Measurements from ENCODE around the gene GPR89B.
"Not testable (repeated sequence)": the region's sequence is repeated elsewhere in the genome, so short reads cannot be mapped to it uniquely, and the experiment has no call there.

Gene GPR89B

DNA sequence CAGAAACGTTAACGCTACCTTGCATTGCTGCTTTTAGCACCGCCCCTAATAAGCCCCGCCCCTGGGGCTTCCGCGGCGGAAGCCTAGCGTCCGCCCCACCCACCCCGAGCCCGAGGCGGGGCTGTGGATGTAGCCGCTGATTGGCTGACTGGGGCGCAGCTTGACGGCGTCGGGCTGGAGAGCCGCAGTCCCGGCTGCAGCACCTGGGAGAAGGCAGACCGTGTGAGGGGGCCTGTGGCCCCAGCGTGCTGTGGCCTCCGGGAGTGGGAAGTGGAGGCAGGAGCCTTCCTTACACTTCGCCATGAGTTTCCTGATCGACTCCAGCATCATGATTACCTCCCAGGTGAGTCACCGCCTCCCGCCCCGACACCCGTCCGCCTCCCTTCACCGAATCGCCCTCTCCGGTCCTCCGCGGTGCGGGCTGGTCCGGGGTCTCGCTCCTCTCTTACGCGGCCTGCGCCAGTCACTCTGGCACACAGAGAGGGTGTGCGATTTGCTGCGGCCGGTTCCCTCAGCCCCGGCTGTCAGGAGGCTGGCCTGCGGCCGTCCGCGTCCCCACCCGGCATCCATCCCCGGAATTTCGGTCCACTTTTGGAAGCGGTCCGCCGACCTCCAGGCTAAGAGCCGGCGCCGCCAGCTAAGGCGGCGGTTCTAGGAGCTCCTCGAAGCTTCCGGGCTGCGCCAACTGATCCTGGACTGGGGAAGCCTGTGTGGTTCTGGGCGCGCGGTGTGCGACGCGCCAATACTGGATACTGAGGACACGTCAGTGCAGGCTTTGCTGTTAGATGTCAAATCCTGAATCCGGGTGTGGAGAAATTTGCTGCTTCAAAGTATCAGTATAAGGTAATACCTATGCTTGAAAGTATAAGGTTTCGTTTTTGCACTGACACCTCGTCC, at the start of gene GPR89B:
TSS of gene GPR89B (plus strand) at position 185 of the 897 bp plus-strand sequence. CDS start at position 302, 117 bp downstream.
- DNase-seq, result peak; percentile 88

GRCh38 chr1:147879911-147880310, 48.3 kb upstream of the GPR89B start:
- no peak for DNase-seq

DNA sequence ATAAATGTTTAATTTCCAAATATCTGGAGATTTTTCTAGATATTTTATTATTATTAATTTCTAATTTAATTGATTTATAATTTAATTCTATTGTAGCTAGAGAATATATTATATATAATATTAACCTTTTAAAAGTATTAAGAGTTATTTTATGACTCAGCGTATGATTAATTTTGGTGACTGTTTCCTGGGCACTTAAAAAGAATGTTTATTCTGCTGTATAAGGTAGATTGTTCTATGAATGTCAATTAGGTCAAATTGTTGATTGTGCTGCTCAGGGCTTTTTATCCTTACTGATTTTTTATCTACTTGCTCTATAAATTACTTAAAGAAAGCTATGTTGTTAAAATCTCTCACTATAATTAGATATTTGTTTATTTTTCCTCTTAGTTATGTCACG, 45.7 kb upstream of the GPR89B start:
- DNase-seq, result no peak

DNA sequence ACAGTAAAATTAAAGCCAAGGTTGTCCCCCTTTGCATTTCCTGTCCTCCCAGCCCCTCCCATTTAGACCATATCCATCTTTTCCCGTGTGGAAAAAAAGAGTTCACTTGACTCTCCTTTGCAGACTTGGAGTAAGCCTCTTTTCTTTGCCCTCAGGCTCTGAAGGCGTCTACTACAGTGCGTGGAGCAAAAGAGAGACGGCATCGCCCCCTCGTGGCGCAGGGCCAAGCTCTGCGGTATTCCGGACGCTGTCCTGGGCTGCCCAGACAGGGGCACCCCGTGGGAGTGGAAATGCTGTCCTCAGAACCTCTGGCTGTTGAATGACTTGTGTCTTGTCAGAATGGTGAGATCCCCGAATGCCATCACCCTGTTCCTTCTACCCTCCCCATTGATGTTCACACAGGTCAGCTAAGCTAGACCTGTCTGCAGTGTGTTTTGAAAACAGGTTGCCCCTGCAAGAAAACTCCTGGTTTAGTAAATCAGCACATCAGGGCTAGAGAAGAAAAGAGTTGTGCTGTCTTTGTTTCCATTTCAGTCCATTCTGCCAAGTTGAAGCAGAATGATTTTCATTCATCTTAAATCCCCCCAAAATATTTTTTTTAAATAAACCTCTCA, 37.9 kb upstream of the GPR89B start:
- DNase-seq, result peak; percentile 83

DNA sequence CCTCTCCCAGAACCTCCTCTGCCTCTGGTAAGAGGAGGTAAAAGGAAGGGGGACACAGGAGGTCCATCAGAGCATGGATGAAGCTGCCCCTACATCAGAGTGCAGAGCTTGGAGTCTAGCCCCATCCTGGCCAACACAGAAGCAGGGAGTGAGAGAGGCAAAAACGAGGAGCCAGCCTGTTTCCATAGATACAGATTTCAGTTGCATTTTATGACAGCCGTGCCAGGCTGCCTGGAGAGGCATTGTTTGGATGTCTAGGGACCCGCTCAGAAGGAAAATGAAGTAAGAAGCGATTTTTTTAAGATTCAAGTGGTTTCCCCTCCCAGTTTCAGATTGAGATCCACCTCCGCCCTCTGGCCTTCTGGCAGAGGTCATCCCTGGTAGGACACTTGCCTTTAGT, 37.1 kb upstream of the GPR89B start:
- peak; percentile 24 for DNase-seq

GRCh38 chr1:147892216-147892615, 36.0 kb upstream of the GPR89B start:
- DNase-seq, result no peak

DNA sequence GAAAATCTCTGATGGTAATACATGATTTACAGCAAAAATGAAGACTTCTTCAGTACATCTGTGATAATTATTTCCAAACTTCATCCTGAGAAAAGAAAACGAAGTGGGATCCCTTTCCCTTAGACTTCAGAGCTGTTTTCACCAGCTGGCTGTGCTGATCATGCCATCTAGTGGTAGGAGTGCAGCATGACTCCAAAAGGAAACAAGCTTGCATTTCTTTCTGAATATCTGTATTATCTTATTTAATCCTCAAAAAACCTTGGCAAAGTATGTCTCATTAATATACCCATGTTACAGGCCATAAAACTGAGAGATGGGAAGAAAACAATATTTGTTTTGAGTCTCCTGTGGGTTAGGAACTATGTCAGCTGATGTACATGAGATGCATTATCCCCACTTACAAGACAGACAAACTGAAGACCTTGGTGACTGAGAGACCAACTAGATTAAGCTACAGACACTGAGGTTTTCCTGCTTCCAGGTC, 35.4 kb upstream of the GPR89B start:
- DNase-seq, result peak; percentile 63

GRCh38 chr1:147895123-147895522, 33.1 kb upstream of the GPR89B start:
- DNase-seq, result no peak

GRCh38 chr1:147897029-147897752, 31.0 kb upstream of the GPR89B start:
- peak; percentile 79 for DNase-seq

GRCh38 chr1:147897789-147898188, 30.4 kb upstream of the GPR89B start:
- no peak for DNase-seq

- DNase-seq, result peak; percentile 26
Observed at GRCh38 chr1:147902253-147902845, 25.9 kb upstream of the GPR89B start, which contains the start of gene GJA8. TSS of gene GJA8 (plus strand) at chr1:147902795. CDS start at chr1:147907956, 5,161 bp downstream.

- DNase-seq, result no peak
Observed at GRCh38 chr1:147904726-147905125, 23.5 kb upstream of the GPR89B start.

DNA sequence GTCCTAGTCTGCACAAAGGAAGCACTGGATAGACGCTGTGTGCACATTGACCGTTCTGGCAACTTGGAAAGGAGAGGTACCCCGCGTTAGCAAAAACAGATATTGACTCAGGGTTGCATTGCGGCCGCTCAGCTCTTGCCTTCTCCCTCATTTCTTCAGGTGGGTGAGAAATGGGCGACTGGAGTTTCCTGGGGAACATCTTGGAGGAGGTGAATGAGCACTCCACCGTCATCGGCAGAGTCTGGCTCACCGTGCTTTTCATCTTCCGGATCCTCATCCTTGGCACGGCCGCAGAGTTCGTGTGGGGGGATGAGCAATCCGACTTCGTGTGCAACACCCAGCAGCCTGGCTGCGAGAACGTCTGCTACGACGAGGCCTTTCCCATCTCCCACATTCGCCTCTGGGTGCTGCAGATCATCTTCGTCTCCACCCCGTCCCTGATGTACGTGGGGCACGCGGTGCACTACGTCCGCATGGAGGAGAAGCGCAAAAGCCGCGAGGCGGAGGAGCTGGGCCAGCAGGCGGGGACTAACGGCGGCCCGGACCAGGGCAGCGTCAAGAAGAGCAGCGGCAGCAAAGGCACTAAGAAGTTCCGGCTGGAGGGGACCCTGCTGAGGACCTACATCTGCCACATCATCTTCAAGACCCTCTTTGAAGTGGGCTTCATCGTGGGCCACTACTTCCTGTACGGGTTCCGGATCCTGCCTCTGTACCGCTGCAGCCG, 20.3 kb upstream of the GPR89B start:
- no peak for DNase-seq

- DNase-seq, result no peak
Observed at GRCh38 chr1:147912553-147912952, 15.7 kb upstream of the GPR89B start.

- no peak for DNase-seq
Observed at GRCh38 chr1:147913362-147913942, 14.8 kb upstream of the GPR89B start.

DNA sequence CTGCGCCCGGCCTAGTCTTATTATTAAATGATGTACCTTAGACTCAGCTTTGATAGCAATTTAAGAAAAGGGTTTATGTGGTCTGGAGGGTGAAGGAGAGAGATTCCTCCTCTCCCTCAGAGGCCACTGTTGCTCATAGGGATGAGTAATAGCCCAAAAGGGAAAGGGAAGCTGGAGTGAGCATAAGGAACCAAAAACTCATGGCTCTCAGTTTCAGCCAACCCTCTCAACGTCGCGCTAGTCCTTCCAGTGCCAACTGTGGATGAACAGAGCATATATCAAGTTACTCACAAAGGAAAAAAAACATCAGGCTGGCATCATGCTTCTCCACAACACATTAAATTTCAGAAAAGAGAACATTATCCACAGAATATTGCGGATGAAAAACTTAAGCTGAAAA, 8.3 kb upstream of the GPR89B start:
- no peak for DNase-seq

GRCh38 chr1:147924813-147925212, 3.4 kb upstream of the GPR89B start:
- no peak for DNase-seq

- DNase-seq, result not testable (repeated sequence)
Observed at GRCh38 chr1:147927215-147927614, 1.0 kb upstream of the GPR89B start.

- not testable (repeated sequence) for DNase-seq
Observed at GRCh38 chr1:147927689-147928088, 531 bp upstream of the GPR89B start.

DNA sequence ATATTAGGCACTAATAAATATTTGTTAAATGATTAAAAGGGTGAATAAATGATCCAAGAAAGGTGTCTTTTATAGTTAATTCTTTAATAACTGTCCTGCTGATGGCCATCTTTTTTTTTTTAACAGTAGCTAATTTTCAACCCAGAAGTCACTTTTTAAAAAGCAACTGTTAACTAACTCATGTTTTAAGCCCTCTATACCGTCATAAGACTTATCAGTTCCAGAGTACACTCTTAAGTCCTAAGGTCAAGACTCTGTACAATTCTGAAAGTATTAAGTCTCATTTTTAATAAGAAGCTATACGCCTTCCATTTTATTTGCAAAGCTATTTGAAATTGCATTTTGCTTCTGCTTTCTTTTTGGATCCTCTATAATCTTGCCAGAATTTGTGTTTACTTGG, 2.9 kb downstream of the GPR89B start:
- DNase-seq, result not testable (repeated sequence)

GRCh38 chr1:147935296-147935695, 7.1 kb downstream of the GPR89B start:
- not testable (repeated sequence) for DNase-seq

DNA sequence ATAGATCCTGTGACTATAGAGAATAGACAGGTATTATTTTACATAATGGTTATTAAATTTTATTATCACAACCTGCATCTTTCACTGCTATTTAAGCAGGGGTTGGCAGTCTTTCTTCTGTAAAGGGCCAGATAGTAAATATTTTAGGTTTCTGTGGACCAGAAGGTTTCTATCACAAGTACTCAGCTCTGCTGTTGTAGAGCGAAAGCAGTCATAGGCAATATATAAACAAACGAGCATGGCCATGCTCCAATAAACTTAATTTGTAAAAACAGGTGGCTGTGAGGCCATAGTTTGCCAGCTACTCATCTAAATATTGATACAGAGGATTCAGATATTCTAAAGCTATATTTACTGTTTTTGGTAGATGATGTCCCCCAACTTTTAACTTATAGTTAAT, 12.2 kb downstream of the GPR89B start:
- DNase-seq, result not testable (repeated sequence)

All from retina (tissue), 1 donor.